NCI-H187 (cell line): Measurements from ENCODE around the gene INPP5K.
"Not testable (repeated sequence)": the region's sequence is repeated elsewhere in the genome, so short reads cannot be mapped to it uniquely, and the experiment has no call there.

Source experiments
- DNase-seq, 2 experiments: peaks; one replicate each; lab custom pipeline; 2025; lab: John Stamatoyannopoulos, UW

The INPP5K gene

DNA sequence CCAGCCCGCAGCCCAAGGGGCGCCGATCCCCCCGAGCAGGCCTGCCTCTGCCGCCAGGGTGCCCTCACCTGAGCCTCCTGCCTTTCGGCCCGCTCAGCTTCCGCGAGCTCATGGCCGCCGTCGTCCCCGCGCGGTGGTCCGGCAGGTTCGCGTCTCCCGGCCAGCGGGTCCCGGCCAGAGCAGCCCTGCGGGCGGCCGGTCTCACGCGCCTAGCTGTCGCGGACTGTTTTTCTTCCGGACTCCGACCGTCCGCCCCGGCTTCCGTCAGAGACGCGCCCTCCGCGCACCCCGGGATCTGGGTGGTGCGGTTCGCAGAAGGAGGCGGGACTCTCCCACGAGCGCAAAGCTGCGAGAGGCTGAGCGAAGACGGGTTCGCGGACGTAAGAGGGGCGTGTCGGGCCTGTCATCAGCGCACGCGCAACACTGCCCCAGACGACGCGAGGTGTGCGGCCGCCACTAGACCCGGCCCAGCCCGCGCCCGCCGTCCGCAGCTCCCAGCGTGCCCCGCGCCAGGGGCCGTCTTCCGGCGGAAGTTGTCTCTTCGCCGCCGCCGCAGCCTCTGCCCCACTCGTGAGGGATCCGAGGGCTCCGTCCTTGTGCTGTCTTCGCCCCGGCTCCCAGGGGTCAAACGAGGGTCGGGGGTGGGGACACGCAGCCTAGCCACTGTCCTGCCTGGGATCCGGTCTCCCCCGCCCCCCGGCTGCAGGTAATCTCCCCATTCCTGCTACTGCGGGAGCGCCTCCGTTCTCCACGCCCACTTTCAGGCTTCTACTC, at the start of gene INPP5K:
TSS of gene INPP5K (minus strand) at position 225 of the 774 bp plus-strand sequence. CDS start at position 112, 113 bp downstream.
- peak; percentile 85 to 86 for DNase-seq

DNA sequence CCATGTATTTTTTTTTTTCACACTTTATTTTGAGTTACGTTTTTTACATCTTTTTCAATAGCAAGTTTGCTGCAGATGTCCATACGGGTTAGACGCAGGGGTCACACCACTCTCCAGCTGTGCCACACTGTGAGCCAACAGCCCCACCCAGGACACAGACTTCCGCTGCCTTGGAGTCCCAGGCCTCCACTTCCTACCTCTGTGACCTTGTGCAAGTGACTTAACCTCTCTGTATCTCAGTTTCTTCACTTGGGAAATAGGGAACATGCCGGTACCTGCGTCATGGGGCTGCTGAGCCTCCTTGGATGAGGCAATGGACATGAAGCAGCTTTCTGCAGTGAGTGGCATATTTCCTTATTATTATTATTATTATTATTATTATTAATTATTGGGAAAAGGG, 49.5 kb upstream of the INPP5K start:
- no peak for DNase-seq

DNA sequence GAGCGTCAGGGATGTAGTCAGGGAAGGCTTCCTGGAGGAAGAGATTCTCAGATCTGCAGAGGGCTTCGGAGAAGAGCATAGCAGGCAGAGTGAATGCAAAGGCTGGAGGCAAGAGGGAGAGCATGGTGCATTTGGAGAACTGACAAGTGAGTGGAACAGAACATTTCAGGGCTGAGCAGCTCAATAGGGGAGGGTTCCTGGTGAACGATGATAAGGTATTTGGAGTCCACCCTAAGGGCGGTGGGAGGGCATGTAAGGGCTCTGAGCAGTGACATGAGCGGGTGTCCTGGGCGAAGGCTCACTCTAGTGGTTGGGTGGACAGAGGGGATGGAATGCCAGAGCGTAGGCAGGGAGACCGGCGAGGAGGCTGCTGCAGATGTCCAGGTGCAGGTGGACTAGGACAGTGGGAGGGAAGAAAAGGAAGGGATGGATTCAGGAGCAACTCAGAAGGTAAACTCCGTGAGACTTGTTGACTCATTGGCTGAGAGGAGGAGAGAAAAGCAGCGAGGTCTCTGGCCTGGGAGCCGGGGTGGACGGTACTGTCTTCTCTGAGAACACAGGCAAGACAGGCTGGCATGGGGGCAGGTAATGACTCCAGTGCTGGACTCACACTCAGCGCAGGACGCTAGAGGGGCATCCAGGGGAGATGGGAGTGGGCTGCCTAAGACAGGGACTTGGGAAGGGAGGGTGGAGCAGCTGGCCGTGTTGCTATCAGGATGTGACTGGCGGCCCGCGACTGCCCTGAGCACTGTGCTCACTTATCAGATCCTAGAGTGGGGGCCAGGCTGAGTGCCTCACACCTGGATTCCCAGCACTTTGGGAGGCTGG, 47.6 kb upstream of the INPP5K start:
- no peak for DNase-seq

DNA sequence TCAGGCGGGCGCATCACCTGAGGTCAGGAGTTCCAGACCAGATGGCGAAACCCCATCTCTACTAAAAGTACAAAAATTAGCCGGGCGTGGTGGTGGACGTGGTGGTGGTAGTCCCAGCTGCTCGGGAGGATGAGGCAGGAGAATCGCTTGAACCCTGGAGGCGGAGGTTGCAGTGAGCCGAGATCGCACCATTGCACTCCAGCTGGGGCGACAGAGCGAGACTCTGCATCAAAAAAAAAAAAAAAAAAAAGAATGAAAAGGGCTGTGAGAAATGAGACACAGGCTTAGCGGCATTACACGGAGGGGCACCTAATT, 47.0 kb upstream of the INPP5K start:
- DNase-seq: not testable (repeated sequence)

DNA sequence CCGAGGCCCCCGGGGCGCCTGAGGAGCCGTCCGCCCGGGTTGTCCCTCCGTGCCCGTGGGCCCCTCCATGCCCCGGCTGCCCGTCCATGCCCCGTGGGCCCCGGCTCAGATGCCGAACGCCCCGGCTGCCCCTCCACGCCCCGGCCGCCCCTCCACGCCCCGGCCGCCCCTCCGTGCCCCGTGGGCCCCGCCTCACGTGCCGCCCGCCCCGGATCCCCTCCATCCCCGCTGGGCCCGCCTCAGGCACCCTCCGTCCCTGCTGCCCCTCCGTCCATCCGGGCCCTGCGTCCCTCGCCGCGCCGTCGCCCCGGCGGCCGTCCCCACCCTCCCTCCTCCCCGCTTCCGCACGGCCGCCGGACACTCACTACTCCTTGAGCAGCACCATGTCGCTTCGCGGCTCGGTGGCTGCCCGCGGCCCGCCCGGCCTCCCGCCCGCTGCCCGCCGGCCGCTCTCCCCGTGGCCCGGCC, 45.8 kb upstream of the INPP5K start:
- no peak for DNase-seq

DNA sequence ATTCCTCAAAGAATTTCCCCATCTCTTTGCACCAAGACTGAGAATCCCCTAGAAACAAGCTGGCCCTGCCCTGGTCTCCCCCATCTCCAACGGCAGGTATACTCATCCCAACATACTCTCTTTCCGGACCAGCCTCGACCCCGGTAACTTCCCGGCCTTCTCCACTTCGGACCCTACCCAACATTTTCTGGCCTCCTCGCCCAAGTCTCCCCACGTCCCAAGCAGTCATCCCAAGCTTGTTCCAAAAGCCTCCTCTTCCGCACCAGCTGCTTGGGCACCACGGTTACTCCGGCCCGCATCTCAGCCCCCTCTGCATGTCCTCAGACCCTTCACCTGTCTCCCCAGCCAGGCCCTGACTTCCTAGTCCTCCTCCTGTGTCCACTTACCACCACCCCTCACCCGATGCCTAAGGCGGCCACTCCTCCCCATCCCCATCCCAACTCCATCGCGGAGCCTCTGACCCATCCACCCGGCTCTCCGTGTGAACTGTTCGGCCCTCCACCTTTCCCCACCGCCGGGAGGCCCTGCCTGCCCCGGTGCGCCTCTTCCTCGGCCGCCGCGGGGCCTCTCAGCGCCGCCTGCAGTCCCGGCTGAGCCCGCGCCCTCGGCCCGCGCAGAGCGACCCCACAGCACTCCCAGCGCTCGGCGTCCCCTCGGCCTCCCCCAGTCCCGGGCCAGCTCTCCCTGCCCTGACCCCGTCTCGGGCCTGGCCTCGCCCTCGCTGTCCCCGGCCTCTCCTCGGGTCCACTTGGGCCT, 45.2 kb upstream of the INPP5K start:
- no peak for DNase-seq

DNA sequence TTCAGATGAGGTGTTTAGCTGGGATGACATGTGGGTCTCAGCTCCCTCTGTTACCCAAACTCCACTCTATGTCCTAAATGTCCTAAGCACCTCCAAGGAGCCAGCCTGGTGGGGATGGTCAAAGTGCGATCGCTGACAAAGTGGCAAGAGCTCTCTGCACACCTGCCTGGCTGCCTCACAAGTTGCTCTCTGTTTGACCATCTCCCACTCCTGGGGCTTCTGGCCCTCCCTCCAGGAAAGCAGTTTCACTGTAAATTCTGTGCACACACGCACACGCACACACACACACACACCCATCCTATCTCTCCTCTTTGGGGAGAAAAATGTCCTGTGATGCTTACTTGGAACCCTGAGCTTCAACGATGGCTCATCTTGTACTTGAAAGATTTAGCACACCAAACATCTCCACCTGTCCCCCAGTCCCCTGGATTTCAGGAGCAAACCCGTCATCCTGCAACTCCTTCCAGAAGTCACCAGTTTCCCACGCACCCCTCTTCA, 44.5 kb upstream of the INPP5K start:
- DNase-seq: no peak

DNA sequence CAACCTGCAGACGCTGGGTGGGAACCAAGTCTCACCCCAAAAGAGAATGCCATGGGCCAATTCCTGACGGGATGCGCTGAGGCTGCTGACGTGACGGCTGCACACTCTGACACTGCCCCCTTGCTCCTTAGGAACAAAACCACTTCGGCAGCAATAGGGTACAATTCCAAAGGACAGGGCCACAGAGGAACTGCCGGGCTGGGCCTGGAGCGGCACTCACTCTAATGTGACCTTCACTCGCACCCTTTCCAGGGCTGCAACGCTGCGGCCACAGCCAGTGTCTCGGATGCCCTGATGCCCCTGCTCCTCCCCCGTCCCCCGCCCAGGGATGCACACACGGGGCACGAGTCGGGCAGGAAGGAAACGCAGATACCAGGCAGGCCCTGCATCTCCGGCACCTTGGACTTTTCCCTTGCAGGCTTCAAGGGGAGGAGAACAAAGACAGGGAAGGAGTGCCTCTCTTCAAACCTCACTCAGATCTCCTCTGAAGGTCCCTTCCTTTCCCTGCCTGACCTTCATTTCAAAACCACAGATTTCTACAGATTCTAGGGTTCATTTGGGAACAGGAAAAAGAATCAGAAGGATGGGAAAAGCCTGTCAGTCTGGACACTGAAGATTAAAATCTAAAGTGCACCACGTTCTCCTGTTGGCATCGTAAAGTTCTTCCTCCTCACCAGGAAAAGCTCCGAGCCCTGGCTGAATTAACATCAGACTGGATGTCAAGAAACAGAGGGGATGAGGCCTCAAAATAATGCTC, 43.9 kb upstream of the INPP5K start:
- no peak for DNase-seq

DNA sequence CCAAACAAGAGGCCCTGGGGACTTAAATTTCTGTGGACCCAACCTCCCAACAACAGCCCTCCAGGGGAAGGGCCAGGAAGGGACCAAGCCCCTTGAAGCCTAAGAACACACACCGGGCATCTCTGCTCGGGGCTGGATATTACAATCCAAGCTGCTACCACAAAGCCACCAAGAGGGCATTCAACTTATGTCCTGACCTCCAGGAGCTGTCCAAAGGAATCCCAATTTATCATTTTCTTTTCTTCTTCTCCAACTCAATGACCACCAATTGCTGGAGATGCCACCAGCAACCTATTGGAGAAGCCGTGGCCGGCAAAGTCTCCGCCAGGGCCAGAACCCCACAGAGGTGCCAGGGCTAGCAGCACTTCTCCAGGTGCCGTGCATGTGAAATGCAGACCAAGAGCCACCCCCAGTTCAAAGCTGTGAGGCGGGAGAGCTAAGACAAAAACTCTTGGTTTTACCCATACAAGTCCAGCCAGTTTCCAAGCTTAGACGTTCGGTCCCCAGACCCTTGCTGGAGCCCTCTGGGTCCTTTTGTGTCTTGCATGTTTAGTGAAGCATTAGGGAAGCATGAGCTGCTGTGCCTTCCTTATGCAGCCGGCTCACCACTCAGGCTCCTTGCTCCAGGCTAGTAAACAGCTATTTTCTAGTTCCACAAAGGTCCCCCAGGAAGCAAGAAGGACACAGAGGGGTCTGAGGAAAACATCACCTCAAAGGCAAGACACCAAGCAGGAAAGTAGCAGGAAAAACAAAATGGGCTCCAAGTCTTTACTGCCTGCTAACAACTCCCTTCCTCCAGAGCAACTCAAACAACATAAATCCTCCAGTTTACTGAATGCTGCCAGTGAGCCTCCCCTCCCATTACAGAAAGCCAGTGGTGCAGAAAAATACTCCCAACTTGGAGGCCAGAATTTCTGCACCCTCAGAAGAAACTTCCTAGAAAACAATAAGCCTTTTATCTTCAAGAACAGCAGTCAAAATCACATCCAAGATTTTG, 42.9 kb upstream of the INPP5K start:
- no peak for DNase-seq

DNA sequence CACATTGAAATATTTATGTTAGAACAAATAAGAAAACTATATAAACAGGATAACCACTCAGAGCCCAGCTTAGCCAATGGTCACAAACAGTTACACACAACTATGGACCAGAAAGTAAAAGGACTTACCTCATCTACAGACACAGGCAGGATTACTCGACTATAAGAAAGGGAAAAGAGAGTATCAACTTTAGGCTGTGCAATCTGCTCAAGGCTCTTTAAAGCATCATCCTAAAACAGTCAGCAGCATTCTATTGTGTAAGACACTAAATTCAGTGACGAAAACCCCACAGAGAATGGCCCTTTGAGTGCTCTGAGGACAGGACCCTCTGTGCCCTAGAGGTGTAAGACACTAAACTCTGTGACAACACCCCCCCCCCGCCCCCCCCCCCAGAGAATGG, 42.0 kb upstream of the INPP5K start:
- no peak for DNase-seq

DNA sequence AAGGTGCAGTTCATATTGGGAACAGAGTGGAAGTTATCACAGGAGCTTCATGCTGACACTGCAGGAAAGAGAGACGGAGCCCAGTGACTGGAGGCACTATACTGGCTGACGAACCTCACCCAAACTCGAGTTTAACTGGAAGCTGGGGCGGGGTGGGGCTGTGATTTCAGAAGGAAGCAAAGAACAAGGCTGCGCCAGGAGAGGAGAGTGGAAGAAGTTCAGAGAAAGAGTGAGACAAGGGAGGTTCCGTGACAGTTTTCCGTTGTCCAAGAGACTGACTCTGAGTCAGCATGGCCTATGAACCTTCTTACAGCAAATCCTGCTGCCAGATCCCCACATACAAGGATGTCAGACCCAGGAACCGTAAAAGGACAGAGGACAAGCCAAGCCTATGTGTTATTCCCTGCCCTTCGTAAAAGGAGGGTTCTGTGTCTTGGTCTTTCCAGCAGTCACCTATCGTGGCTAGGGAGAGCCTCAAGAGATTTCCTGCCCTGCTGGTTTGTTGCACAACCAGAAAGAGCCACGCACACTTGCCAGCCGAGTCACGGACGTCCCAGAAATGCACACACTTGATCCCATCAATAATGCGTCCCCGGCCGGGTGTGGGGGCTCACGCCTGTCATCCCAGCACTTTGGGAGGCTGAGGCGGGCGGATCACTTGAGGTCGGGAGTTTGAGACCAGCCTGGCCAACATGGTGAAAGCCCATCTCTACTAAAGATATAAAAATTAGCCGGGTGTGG, 41.1 kb upstream of the INPP5K start:
- DNase-seq: no peak

DNA sequence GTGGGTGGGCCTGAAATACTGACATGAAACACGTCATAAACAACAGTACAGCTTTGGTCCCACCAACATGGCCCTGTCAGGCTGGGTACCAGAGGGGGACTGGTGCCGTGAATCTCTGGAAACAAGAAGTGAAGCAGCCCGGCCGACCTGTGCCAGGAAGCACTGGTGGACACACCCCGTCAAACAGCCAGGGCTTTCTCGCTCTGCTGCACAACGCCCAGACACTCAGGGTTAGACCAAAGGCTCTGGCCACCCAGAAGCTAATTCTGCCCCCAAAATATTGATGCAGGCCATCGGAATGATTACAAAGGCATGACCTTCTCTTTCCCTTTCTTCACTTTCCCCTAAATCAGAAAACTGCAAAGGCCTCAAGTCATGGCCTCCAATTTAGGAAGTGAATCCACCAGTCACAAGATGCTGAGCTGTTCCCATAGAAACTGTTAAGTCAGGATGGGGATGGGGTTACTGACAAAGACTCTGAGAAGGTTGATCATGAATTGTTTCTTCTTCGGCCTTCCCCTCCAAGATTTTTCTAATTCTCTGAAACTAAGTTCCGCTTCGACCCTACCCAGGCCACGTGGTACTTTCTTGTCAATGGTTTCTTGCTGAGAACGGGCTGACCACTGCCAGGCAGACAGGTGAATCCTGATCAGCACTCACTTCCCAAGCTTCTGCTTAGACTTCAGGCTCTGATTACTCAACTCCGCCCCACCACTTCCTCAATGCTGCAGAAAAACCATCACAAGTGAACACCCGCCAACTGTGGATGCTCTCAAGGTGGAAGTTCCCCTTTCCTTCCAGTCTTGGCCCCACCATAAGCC, 39.4 kb upstream of the INPP5K start:
- DNase-seq: no peak

DNA sequence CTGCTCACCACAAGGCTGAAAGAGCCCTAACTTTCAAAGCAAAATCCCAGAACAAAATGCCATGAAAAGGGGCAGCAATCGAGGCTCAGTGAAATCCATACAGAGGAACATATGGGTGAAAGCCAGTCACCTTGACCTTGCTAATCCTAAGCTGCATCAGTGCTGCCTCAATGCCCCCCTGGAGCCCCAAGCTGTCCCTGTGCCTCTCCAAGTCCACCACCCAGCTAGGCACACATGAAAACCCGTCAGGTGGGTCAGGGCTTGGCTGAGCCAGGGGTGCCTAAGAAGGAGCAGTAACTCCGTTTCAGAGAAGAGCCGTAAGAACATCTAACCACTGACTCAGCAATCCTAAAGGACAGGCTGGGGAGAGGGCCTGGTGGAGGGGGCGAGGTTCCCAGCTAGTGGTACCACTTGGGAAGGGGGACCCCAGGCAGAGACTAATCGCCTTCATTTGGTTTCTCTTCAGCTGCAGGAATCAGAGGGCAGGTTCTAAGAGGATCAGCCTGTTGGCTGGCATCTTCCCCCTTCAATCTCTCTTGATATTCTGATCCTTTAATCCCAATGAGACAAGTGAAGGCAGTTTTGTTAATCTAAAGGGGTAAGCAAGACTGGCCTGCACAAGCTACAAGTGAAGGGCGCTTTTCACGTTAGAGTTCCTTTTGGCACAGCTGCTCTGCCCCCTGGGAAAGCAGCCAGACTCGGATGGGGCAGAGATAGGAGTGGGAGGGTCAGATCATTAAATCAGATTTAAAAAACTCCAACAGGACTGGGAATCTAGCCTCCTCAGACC, 38.5 kb upstream of the INPP5K start:
- no peak for DNase-seq

DNA sequence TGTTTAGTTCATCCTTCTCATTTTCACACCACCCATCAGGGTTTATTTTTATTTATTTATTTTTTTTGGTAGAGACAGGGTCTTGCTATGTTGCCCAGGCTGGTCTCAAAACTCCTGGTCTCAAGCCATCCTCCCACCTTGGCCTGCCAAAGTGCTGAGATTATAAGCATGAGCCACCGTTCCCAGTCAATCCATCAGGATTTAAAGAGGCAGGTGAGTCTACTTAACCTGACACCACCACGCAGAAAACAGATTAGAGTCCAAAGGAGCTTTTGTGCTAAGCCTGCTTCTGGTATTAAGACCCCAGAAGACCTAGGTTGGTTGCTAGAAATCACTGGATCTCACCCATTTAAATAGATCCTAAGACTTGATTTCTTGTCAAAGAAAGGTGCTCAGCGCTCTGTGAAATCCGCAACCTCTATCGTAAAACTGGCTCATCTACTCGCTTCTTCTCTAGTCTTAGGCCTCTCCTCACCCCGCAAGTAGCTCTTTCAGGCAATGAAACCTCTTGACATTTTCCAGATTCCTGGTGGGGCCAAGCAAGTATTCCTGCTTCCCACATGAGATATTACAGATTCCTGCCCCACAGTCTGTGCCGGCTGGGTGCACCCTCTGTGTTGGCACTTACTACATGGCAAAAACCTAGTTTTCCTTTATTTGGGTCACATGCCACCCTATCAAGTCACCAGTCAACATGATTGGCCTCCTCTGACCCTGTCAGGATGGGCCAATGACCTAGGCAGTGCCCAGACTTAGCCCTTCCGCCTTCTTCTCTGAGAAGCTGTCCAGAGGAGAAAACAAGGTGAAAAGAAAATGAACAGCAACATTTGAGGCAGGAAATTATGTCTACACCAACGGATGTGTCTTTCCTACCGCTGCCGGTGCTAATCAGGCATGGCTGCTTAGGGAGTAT, 37.2 kb upstream of the INPP5K start:
- no peak for DNase-seq

DNA sequence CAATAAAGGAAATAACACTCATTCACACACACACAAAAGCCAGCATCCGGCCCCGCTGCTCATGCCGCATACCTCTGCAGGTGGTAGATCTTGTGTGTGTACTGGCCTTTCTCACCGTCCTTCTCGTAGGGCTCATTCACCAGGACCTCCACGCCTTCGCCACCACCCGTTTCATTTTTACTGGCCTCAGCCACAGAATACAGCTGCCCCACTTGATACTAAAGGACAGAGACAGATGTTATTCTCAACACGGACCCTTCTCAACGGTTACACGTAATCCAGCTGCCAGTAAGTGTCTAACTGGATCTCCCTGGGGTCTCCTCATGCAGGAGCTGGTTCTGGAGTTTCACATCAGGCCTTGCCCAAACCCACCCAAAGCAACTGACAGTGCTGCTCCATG, 36.5 kb upstream of the INPP5K start:
- DNase-seq: no peak

DNA sequence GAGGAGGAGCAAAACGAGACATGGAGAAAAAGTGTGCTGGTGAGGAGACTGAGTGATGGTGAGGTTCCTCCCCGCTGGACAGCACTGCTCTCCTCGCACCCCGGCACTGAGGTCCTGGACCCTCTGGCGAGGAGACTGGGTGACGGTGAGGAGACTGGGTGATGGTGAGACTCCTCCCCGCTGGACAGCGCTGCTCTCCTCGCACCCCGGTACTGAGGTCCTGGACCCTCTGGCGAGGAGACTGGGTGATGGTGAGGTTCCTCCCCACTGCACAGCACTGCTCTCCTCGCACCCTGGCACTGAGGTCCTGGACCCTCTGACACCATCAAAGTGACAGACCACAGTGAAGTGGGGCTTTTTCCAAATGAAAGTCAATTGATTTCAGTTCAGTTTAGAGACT, 35.3 kb upstream of the INPP5K start:
- no peak for DNase-seq

DNA sequence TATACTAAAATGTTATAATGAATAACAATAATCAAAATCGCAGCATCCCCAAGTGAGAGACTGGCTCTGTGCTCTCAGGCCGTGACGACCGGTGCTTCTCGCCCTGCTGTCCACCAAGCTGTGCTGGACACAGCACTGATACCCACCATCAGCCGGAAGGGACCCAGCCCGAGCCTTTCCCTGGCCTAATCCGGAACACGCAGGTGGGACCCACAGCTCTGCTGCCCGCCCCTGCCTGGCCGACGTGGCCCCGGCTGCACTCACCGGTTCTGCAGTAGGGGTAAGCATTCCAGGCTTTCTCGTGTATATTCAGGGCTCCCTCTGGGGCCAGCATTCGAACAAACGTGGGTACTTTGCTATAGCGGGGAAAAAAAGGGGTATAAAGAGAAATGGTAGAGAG, 31.6 kb upstream of the INPP5K start:
- DNase-seq: no peak
